HG03280 (cell line): ENCODE data around the gene CCDC69.
A peak's percentile ranks its signal among the peaks of the same experiment; 100 is the strongest.
"Not testable (repeated sequence)": the region's sequence is repeated elsewhere in the genome, so short reads cannot be mapped to it uniquely, and the experiment has no call there.

Experiments
- ATAC-seq: cut with Tn5 transposase; IDR thresholded peaks from one replicate; pipeline ENCODE4 v1.9.1; 2021; ENCODE audit warnings: mild to moderate bottlenecking, moderate library complexity; ENCODE audit not compliant: unreplicated experiment

The CCDC69 gene

GRCh38 chr5:151223447-151224264 lies at the start of gene CCDC69:
Gene CCDC69 (minus strand): TSS chr5:151224092. CDS start chr5:151223970, 122 bp downstream.
- peak; percentile 72 for ATAC-seq

GRCh38 chr5:151271336-151271735 lies 47.4 kb upstream of the CCDC69 start:
- ATAC-seq: no peak

- peak; percentile 74 for ATAC-seq
These were observed 46.7 kb upstream of the CCDC69 start for GRCh38 chr5:151270599-151270998.

GRCh38 chr5:151267491-151268260 lies 43.8 kb upstream of the CCDC69 start:
- no peak for ATAC-seq

- no peak for ATAC-seq
These were observed 40.2 kb upstream of the CCDC69 start for GRCh38 chr5:151264113-151264512.

GRCh38 chr5:151262532-151262931 lies 38.6 kb upstream of the CCDC69 start:
- ATAC-seq: no peak

- ATAC-seq: no peak
These were observed 36.0 kb upstream of the CCDC69 start for GRCh38 chr5:151259931-151260330.

GRCh38 chr5:151258816-151259215 lies 34.9 kb upstream of the CCDC69 start:
- ATAC-seq: no peak

- no peak for ATAC-seq
These were observed 34.3 kb upstream of the CCDC69 start for GRCh38 chr5:151258201-151258611.

GRCh38 chr5:151257731-151258181 lies 33.9 kb upstream of the CCDC69 start:
- ATAC-seq: peak; percentile 21

GRCh38 chr5:151255621-151256286 lies 31.9 kb upstream of the CCDC69 start:
- peak; percentile 32 for ATAC-seq

GRCh38 chr5:151254990-151255389 lies 31.1 kb upstream of the CCDC69 start:
- ATAC-seq: not testable (repeated sequence)

GRCh38 chr5:151254556-151254955 lies 30.7 kb upstream of the CCDC69 start:
- no peak for ATAC-seq

- ATAC-seq: no peak
These were observed 29.7 kb upstream of the CCDC69 start for GRCh38 chr5:151253605-151253950.

GRCh38 chr5:151252762-151253604 lies 29.1 kb upstream of the CCDC69 start, which contains the start of gene GM2A:
Gene GM2A (plus strand): TSS chr5:151253185. CDS start chr5:151253217, 32 bp downstream.
- peak; percentile 83 for ATAC-seq

- ATAC-seq: no peak
These were observed 27.7 kb upstream of the CCDC69 start for GRCh38 chr5:151251621-151252020.

GRCh38 chr5:151251001-151251551 lies 27.2 kb upstream of the CCDC69 start:
- ATAC-seq: no peak

GRCh38 chr5:151250346-151251000 lies 26.6 kb upstream of the CCDC69 start:
- ATAC-seq: no peak

GRCh38 chr5:151249281-151249680 lies 25.4 kb upstream of the CCDC69 start:
- ATAC-seq: no peak

GRCh38 chr5:151248651-151249050 lies 24.8 kb upstream of the CCDC69 start:
- no peak for ATAC-seq
